HG03442 (cell line): ENCODE measurements around the gene ZNF772.
"Not testable (repeated sequence)": the region's sequence is repeated elsewhere in the genome, so short reads cannot be mapped to it uniquely, and the experiment has no call there.

Experiments
- ATAC-seq: cut with Tn5 transposase; IDR thresholded peaks from one replicate; pipeline ENCODE4 v1.9.1; 2021; ENCODE audit warnings: mild to moderate bottlenecking, moderate library complexity; ENCODE audit not compliant: unreplicated experiment

ZNF772 gene

DNA sequence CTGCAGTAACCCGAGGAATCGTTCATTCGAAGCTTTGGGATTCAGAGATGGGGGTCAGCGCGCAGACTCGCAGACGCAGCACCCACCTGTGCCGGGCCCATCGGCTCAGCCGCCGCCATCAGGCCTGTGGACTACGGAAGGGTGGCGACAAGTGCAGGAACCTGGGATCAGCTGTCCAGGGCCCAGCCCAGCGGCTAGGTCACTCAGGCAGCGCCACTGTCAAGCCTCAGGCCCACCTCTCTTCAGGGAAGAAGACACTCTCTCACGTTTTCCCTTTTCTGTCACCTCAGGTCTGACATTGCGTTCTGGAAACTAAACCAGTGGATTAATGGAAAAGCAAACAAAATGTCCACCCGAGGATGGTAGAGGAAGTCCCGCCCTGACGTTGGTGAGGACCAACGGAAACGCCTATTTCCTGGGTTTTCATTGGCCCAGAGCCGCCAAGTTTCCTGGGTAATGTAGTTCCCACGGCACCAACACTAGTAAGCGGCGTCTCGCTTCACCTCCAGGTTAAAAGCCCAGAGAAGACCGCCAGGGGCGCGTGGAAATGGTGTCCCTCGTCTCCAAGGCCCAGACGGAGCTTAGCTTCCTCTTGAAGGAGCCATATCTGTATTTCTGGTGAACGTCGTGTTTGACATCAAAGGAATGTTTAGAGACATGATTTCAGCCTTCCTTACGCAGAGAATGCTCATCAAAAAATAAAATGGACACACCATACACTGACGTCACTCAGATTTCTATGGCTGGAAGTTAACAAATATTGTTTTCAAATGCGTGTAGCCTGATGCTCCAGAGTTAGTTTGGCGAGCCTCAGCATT is at the start of gene ZNF772:
ZNF772 (minus strand) TSS at position 376 of the 818 bp plus-strand sequence; CDS start at position 119, 257 bp downstream.
- peak; percentile 96 for ATAC-seq

DNA sequence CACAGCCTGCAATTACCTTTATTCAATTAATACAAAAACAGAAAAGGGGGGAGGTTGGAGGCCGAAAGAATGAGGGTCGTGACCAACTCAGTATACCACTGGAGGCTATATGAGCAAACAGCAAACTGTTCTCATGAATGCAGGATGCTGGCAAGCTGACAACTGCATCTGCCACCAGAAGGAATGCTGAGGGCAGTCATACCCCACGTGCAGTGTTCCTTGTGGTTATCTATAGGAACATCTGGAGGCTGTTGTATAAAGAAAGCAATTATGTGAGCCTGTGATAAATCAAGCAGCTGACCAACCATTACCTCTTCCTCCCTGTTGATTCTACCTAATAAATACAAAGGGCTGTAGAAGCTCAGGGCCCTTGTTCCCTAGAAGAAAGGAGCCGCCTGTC is 40.7 kb upstream of the ZNF772 start:
- ATAC-seq, result not testable (repeated sequence)

GRCh38 chr19:57515255-57515654 is 37.9 kb upstream of the ZNF772 start:
- no peak for ATAC-seq

- ATAC-seq, result no peak
These were observed 35.5 kb upstream of the ZNF772 start for GRCh38 chr19:57512845-57513244.

- no peak for ATAC-seq
These were observed 34.1 kb upstream of the ZNF772 start for GRCh38 chr19:57511484-57511883.

GRCh38 chr19:57506163-57506562 is 28.8 kb upstream of the ZNF772 start:
- no peak for ATAC-seq

- not testable (repeated sequence) for ATAC-seq
These were observed 23.0 kb upstream of the ZNF772 start for GRCh38 chr19:57500400-57500799.

GRCh38 chr19:57499680-57500395 is 22.5 kb upstream of the ZNF772 start, which contains the start of gene ZNF773:
Gene ZNF773, plus strand, starts transcription at chr19:57499938. Its CDS starts 143 bp downstream, at chr19:57500081.
- peak; percentile 99 for ATAC-seq

- ATAC-seq, result not testable (repeated sequence)
These were observed 21.9 kb upstream of the ZNF772 start for GRCh38 chr19:57499332-57499679.

GRCh38 chr19:57488299-57488644 is 10.9 kb upstream of the ZNF772 start:
- ATAC-seq, result not testable (repeated sequence)

- ATAC-seq, result peak; percentile 93
These were observed 10.3 kb upstream of the ZNF772 start, which contains the start of gene ZNF419 for GRCh38 chr19:57487477-57488298. Gene ZNF419, plus strand, starts transcription at chr19:57487750. Its CDS starts 201 bp downstream, at chr19:57487951.

DNA sequence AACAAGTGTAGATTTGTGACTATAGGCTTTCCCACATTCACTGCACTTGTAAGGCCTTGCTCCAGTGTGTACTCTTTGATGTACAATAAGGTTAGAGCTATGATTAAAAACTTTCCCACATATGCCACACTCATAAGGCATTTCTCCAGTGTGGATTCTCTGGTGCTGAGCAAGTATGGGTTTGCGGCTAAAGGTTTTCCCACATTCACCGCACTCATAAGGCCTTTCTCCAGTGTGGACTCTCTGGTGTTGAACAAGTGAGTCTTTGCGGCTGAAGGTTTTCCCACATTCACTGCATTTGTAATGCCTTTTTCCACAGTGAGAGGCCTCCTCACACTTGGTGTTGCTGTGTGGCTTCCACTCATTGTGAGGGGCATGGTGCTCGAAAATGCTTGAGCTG is 3.7 kb downstream of the ZNF772 start:
- ATAC-seq, result no peak

- no peak for ATAC-seq
These were observed 10.9 kb downstream of the ZNF772 start for GRCh38 chr19:57466489-57466888.

DNA sequence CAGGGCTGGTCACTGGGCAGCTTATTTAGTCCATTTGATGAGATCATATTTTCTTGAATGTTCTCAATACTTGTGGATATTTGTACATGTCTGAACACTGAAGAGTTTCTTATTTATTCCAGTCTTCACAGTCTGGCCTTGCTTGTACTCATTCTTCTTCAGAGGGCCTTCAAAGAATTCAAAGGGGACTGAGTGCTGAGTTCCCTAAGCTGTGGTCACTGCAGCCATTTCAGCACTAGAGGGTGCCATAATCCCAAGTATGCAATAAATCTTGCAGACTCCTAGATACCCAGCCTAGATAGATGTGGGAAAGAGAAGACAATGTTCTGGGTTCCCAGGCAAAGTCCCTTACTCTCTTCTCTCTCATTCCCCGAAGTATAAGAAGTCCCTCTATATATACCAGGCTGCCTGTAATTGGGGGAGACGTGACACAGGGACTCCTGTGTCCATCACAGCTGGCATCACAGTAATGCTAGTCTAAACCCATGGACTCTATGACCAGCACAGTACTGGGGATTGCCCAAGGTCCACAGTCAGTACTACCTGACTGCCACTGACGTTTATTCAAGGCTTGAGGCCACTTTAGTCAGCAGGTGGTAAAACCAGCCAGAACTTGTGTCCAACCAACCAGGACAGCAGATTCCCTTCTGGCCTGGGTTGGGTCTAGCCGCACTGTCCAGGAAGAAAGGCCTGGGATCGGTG is 11.5 kb downstream of the ZNF772 start:
- no peak for ATAC-seq

GRCh38 chr19:57452307-57452706 is 25.1 kb downstream of the ZNF772 start:
- no peak for ATAC-seq

- ATAC-seq, result no peak
These were observed 34.2 kb downstream of the ZNF772 start for GRCh38 chr19:57443121-57443696.

DNA sequence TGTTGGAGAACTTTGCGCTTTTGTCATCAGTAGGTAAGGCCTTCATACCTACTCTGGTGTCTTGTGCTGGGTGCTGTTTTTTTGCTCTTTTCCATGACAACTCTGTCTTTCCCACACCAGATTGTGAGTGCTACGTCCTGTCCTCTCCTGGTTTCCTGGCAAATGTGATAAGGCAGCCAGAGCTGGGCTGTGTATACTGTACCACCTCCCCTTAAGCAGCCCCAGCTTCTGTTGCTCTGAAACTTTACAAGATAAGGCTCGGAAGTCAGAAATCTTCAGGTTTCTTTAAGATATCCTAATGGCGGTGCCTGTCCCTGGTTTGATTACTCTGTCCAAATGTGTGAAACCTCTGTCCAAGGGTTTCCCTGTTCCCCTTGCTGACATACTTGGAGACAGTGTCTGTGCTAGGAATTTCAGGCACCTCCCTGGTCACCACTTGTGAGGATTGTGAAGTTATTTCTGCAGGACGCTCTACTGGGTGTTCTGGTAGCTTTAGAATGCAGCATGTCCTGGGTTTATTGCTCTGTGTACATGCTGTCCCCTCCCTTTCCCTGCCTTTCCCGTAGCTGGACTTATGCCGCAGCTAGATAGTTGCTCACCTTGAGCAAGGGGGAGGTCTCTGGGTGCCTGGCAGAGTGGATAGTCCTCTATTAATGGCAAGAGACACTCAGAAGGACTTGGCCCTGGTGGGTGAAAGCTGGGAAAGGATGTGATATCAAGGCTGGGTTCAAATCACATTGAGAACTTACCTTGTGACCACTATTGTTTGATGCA is 35.2 kb downstream of the ZNF772 start:
- no peak for ATAC-seq

DNA sequence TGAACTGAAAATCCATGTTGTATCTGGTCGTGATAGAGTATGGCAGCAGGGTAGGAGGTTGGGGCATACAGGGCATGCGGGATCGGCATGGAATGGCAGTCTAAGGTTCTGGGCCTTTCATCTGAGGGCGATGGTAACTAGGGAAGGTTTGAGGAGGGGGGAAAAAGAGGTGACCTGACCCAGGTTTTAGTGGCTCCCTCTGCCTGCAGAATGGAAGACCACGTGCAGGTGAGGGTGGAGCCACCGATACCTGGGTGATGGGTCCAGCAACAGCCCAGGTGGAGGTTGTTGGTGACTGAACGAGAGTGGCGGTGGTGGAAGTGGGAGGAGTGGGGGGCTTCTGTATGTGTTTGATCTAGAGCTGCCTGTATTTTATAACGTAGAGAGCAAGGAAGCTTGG is 38.4 kb downstream of the ZNF772 start:
- ATAC-seq, result no peak

- ATAC-seq, result no peak
These were observed 39.4 kb downstream of the ZNF772 start for GRCh38 chr19:57437931-57438330.
